IPS-18a (cell line): Measurements from ENCODE around the gene STRN4.

Experiments
- H3K27ac ChIP-seq: one replicate; pipeline ENCODE4 v1.5.1; 2013; ENCODE audit warnings: low read length
- H3K27me3 ChIP-seq: one replicate; pipeline ENCODE4 v1.6.1; 2013; ENCODE audit warnings: mild to moderate bottlenecking, low read length; ENCODE audit not compliant: control insufficient read depth, insufficient read depth
- H3K36me3 ChIP-seq: one replicate; pipeline ENCODE4 v1.6.1; 2013; ENCODE audit warnings: low read depth, low read length; ENCODE audit not compliant: control insufficient read depth
- H3K4me1 ChIP-seq: one replicate; pipeline ENCODE4 v1.6.1; 2013; ENCODE audit warnings: low read depth, low read length; ENCODE audit not compliant: control insufficient read depth
- H3K4me3 ChIP-seq: one replicate; pipeline ENCODE4 v1.5.1; 2013; ENCODE audit warnings: low read length
- H3K9ac ChIP-seq: one replicate; pipeline ENCODE4 v1.6.1; 2013; ENCODE audit warnings: mild to moderate bottlenecking, low read length, moderate library complexity
- H3K9me3 ChIP-seq: one replicate; pipeline ENCODE4 v1.6.1; 2013; ENCODE audit warnings: low read depth, low read length; ENCODE audit not compliant: control insufficient read depth

Gene STRN4

GRCh38 chr19:46727757-46728156, 18.5 kb downstream of the STRN4 start:
- no peaks in the 10 kb centered on the region for H3K27me3 ChIP-seq
- H3K9ac ChIP-seq, result no peak overlapping the region
- no peak overlapping the region for H3K4me3 ChIP-seq
- no peaks in the 10 kb centered on the region for H3K4me1 ChIP-seq
- peaks cover 82% of the 10 kb centered on the region for H3K36me3 ChIP-seq
- no peak overlapping the region for H3K27ac ChIP-seq
- no peaks in the 10 kb centered on the region for H3K9me3 ChIP-seq

GRCh38 chr19:46726971-46727501, 19.2 kb downstream of the STRN4 start:
- H3K9ac ChIP-seq, result no peak overlapping the region
- peaks cover 82% of the 10 kb centered on the region for H3K36me3 ChIP-seq
- no peaks in the 10 kb centered on the region for H3K4me1 ChIP-seq
- no peak overlapping the region for H3K4me3 ChIP-seq
- H3K9me3 ChIP-seq, result no peaks in the 10 kb centered on the region
- H3K27me3 ChIP-seq, result no peaks in the 10 kb centered on the region
- H3K27ac ChIP-seq, result no peak overlapping the region

DNA sequence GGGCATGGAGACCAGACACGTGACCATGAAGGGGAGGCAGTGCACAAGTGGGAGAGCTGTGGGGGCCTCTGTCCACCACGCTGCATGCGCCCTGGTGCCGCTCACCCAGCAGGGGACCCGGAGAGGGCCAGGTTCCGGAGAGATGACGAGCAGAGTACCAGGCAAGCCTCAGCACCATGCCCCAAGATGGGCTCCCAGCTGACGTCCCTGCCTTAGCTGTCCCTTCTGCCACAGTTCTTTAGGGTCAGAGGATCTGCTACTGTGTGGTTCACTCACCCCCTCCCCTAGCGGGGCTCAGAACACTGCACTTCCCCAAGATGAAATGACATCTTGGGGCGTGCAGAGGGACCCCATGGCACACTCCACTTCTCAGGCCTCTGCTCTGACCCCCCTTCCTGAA, 19.7 kb downstream of the STRN4 start:
- Histone ChIP-seq H3K36me3 (peaks cover 80% of the 10 kb centered on the region), H3K9ac (no peak overlapping the region), H3K4me3 (no peak overlapping the region)

GRCh38 chr19:46725859-46726393, 20.3 kb downstream of the STRN4 start:
- Histone ChIP-seq H3K27me3 (no peaks in the 10 kb centered on the region), H3K36me3 (peaks cover 76% of the 10 kb centered on the region), H3K4me3 (no peak overlapping the region), H3K9ac (no peak overlapping the region), H3K4me1 (no peaks in the 10 kb centered on the region), H3K27ac (no peak overlapping the region), H3K9me3 (no peaks in the 10 kb centered on the region)

More for the DNA sequence above, 19.7 kb downstream of the STRN4 start:
- no peaks in the 10 kb centered on the region for H3K27me3 ChIP-seq
- no peaks in the 10 kb centered on the region for H3K9me3 ChIP-seq
- no peaks in the 10 kb centered on the region for H3K4me1 ChIP-seq
- no peak overlapping the region for H3K27ac ChIP-seq

GRCh38 chr19:46725036-46725820, 21.0 kb downstream of the STRN4 start:
- H3K4me1 ChIP-seq, result no peaks in the 10 kb centered on the region
- H3K9ac ChIP-seq, result no peak overlapping the region
- H3K27me3 ChIP-seq, result no peaks in the 10 kb centered on the region
- H3K36me3 ChIP-seq, result peaks cover 76% of the 10 kb centered on the region
- no peak overlapping the region for H3K4me3 ChIP-seq
- no peak overlapping the region for H3K27ac ChIP-seq
- H3K9me3 ChIP-seq, result no peaks in the 10 kb centered on the region

DNA sequence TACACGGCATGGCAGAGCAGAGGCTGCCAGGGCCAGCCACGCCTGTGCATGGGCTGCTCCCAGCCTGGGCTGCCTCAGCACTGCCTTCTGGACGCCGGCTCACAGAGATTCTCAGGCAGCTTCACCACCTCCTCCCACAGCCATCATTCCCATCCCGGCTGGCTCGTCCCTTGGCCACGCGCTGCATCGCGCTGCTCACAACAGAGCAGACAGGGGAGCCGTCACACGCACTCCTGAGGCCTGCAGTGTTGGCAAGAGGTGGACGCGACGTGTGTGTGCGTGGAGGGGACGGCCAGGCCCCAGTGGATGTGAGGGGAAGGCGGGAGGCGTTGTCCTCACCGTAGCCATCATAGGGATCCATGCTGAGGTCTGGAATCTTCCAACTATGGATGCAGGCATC, 21.8 kb downstream of the STRN4 start:
- Histone ChIP-seq H3K9me3 (no peaks in the 10 kb centered on the region), H3K4me1 (no peaks in the 10 kb centered on the region), H3K27me3 (no peaks in the 10 kb centered on the region), H3K36me3 (peaks cover 73% of the 10 kb centered on the region), H3K4me3 (no peak overlapping the region), H3K9ac (no peak overlapping the region), H3K27ac (no peak overlapping the region)

DNA sequence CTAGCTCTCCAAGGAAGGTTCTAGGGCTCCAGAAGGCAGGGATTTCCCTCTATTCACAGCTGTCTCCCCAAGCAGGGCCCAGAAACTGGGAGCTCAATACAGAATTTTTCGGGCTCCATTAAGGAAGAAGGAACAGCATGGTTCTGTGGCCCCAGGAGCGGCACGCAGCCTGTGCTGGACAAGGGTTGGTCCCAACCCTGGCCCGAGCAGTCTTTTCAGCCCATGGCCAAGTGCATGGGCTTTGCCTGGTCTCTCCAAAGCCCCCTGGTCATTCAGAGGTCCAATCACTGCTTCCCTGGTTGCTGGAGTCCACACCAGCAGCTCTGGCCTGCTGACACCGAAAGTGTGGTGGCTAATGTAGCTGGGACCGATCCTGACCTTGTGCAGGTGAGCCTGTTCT, 22.8 kb downstream of the STRN4 start:
- no peak overlapping the region for H3K9ac ChIP-seq
- no peak overlapping the region for H3K4me3 ChIP-seq
- H3K4me1 ChIP-seq, result no peaks in the 10 kb centered on the region
- H3K9me3 ChIP-seq, result no peaks in the 10 kb centered on the region
- H3K36me3 ChIP-seq, result peaks cover 67% of the 10 kb centered on the region
- H3K27me3 ChIP-seq, result no peaks in the 10 kb centered on the region
- H3K27ac ChIP-seq, result no peak overlapping the region

- H3K9ac ChIP-seq, result no peak overlapping the region
- H3K4me3 ChIP-seq, result no peak overlapping the region
- H3K36me3 ChIP-seq, result peaks cover 64% of the 10 kb centered on the region
- no peaks in the 10 kb centered on the region for H3K4me1 ChIP-seq
- no peaks in the 10 kb centered on the region for H3K27me3 ChIP-seq
- no peaks in the 10 kb centered on the region for H3K9me3 ChIP-seq
- no peak overlapping the region for H3K27ac ChIP-seq
Measured at GRCh38 chr19:46723023-46723461, 23.2 kb downstream of the STRN4 start.

GRCh38 chr19:46722421-46723022, 23.7 kb downstream of the STRN4 start:
- H3K36me3 ChIP-seq, result peaks cover 59% of the 10 kb centered on the region
- no peak overlapping the region for H3K27ac ChIP-seq
- no peaks in the 10 kb centered on the region for H3K9me3 ChIP-seq

GRCh38 chr19:46722004-46722380, 24.3 kb downstream of the STRN4 start:
- Histone ChIP-seq H3K4me1 (peaks cover 4% of the 10 kb centered on the region), H3K9ac (no peak overlapping the region), H3K4me3 (no peak overlapping the region), H3K9me3 (no peaks in the 10 kb centered on the region), H3K36me3 (peaks cover 53% of the 10 kb centered on the region), H3K27me3 (no peaks in the 10 kb centered on the region), H3K27ac (no peak overlapping the region)

More at GRCh38 chr19:46722421-46723022, 23.7 kb downstream of the STRN4 start:
- H3K27me3 ChIP-seq, result no peaks in the 10 kb centered on the region
- peaks cover 4% of the 10 kb centered on the region for H3K4me1 ChIP-seq
- H3K4me3 ChIP-seq, result no peak overlapping the region
- no peak overlapping the region for H3K9ac ChIP-seq

- peaks cover 48% of the 10 kb centered on the region for H3K36me3 ChIP-seq
- H3K9me3 ChIP-seq, result no peaks in the 10 kb centered on the region
- H3K9ac ChIP-seq, result no peak overlapping the region
- H3K4me3 ChIP-seq, result no peak overlapping the region
- H3K27me3 ChIP-seq, result no peaks in the 10 kb centered on the region
- no peak overlapping the region for H3K27ac ChIP-seq
- peaks cover 4% of the 10 kb centered on the region for H3K4me1 ChIP-seq
Measured at GRCh38 chr19:46721269-46722003, 24.8 kb downstream of the STRN4 start.
